ENCODE data around the gene DNAJC16.
"Not testable (repeated sequence)": the region's sequence is repeated elsewhere in the genome, so short reads cannot be mapped to it uniquely, and the experiment has no call there.

DNAJC16 gene

DNA sequence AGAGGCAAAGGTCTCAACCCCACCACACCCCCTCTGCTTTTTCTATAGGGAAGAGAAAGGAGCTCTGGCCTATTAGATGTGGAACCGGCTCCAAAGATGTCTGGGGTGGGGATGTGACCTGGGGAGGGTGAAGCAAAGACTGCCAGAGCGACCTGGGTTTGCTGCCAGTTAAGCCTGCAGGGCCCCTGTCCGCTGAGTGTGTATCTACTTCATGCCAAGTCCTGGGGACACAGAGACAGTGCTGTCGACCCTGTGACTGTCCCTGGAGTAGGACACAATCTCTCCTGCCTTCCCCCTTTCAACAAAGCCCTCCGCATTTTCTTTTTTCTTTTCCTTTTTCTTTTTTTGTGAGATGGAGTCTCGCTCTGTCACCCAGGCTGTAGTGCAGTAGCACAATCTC is 44.2 kb upstream of the DNAJC16 start:
- not testable (repeated sequence) for H3K36me3 ChIP-seq (replicated peaks in 1 of 2; ENCODE audit: control insufficient read depth in 2 of 2, insufficient read depth in 2 of 2, low read length in 2 of 2); H4K91ac ChIP-seq (ENCODE audit: low read depth, low read length, poor library complexity); H3K27ac ChIP-seq (replicated peaks; ENCODE audit: low read length); H4K8ac ChIP-seq (ENCODE audit: low read depth, low read length); H3K4me1 ChIP-seq (ENCODE audit: control insufficient read depth in 2 of 2, insufficient read depth in 1 of 2, low read depth in 1 of 2, low read length in 2 of 2); H2BK15ac ChIP-seq (ENCODE audit: low read length); H3K79me1 ChIP-seq (ENCODE audit: low read depth, low read length); H2BK120ac ChIP-seq (ENCODE audit: low read depth, low read length); H3K27me3 ChIP-seq (ENCODE audit: control insufficient read depth in 3 of 3, insufficient read depth in 3 of 3, low read depth in 1 of 3, low read length in 3 of 3); DNase-seq (ENCODE audit: low spot score); H3K9ac ChIP-seq (ENCODE audit: low read depth, low read length, poor library complexity); H3K9me3 ChIP-seq (replicated peaks in 1 of 2; ENCODE audit: control insufficient read depth in 2 of 2, insufficient read depth in 1 of 2, low read depth in 1 of 2, low read length in 2 of 2); H2AK5ac ChIP-seq (ENCODE audit: low read depth, low read length); H2BK5ac ChIP-seq (ENCODE audit: low read length); H3K4me3 ChIP-seq (ENCODE audit: low read length in 2 of 2); H3K23ac ChIP-seq (ENCODE audit: low read depth, low read length, poor library complexity); H2AFZ ChIP-seq (ENCODE audit: low read length); H3K4ac ChIP-seq (ENCODE audit: low read length); H3K18ac ChIP-seq (ENCODE audit: low read length); H3K14ac ChIP-seq (ENCODE audit: low read length); H3K4me2 ChIP-seq (ENCODE audit: insufficient read depth, low read length, poor library complexity, severe bottlenecking); H2BK12ac ChIP-seq (ENCODE audit: low read length)
- no CpG with 5 or more reads among the region's 6 CpGs for WGBS, 2 donors (ENCODE audit: extremely low coverage in 2 of 2, insufficient read length in 2 of 2, insufficient replicate concordance in 1 of 2)

DNA sequence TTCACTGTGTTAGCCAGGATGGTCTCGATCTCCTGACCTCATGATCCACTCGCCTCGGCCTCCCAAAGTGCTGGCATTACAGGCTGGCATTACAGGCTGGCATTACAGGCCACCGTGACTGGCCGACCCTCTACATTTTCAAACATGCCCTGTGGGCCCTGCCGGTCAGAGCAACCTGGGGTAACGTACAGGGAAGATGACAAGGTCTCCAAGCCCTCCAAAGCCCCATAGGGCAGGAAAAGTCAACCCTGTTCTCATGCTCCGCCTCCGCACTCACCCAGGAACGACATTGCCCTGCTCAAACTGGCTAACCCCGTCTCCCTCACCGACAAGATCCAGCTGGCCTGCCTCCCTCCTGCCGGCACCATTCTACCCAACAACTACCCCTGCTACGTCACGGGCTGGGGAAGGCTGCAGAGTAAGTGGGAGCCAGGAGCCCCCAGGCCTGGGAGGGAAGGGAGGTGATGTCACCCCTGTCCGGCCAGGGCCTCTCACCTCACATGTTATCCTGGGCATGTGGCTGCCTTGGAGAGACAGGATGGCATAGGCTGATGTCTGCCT is 43.6 kb upstream of the DNAJC16 start:
- not testable (repeated sequence) for H2BK5ac ChIP-seq (ENCODE audit: low read length); DNase-seq (ENCODE audit: low spot score); H3K27ac ChIP-seq (replicated peaks; ENCODE audit: low read length); H3K9me3 ChIP-seq (replicated peaks in 1 of 2; ENCODE audit: control insufficient read depth in 2 of 2, insufficient read depth in 1 of 2, low read depth in 1 of 2, low read length in 2 of 2); H3K14ac ChIP-seq (ENCODE audit: low read length); H3K9ac ChIP-seq (ENCODE audit: low read depth, low read length, poor library complexity); H2AFZ ChIP-seq (ENCODE audit: low read length); H3K4me2 ChIP-seq (ENCODE audit: insufficient read depth, low read length, poor library complexity, severe bottlenecking); H2AK5ac ChIP-seq (ENCODE audit: low read depth, low read length); H3K23ac ChIP-seq (ENCODE audit: low read depth, low read length, poor library complexity); H3K4me1 ChIP-seq (ENCODE audit: control insufficient read depth in 2 of 2, insufficient read depth in 1 of 2, low read depth in 1 of 2, low read length in 2 of 2); H2BK15ac ChIP-seq (ENCODE audit: low read length); H3K79me1 ChIP-seq (ENCODE audit: low read depth, low read length); H2BK120ac ChIP-seq (ENCODE audit: low read depth, low read length); H3K4me3 ChIP-seq (ENCODE audit: low read length in 2 of 2); H2BK12ac ChIP-seq (ENCODE audit: low read length); H3K27me3 ChIP-seq (ENCODE audit: control insufficient read depth in 3 of 3, insufficient read depth in 3 of 3, low read depth in 1 of 3, low read length in 3 of 3); H4K8ac ChIP-seq (ENCODE audit: low read depth, low read length); H3K18ac ChIP-seq (ENCODE audit: low read length); H4K91ac ChIP-seq (ENCODE audit: low read depth, low read length, poor library complexity); H3K4ac ChIP-seq (ENCODE audit: low read length); H3K36me3 ChIP-seq (replicated peaks in 1 of 2; ENCODE audit: control insufficient read depth in 2 of 2, insufficient read depth in 2 of 2, low read length in 2 of 2)
- WGBS, 2 donors (ENCODE audit: extremely low coverage in 2 of 2, insufficient read length in 2 of 2, insufficient replicate concordance in 1 of 2) = no CpG with 5 or more reads among the region's 16 CpGs

DNA sequence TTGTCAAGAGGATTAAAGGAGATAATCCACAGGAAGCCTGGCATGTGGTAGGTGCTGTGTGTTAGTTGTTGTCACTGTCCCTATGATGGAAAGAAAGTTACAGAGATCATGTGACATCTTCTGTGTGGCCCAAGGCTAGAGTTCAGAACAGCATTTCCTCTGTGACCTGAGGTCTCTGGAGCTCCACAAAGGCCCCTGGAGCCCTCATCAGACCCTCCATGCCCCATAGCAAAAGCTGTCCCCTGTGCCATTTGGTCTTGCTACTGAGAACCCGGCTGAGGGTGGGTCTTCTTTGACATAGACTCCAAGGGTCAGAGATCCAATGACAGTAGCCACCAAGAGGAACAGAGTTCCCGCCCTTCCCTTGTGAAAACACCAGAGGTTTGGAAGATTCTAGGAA is 42.7 kb upstream of the DNAJC16 start:
- H3K27me3 ChIP-seq (ENCODE audit: control insufficient read depth in 3 of 3, insufficient read depth in 3 of 3, low read depth in 1 of 3, low read length in 3 of 3) = no peaks in the 10 kb centered on the region
- no peak overlapping the region for H3K9ac ChIP-seq (ENCODE audit: low read depth, low read length, poor library complexity)
- no peak overlapping the region for H3K4me2 ChIP-seq (ENCODE audit: insufficient read depth, low read length, poor library complexity, severe bottlenecking)
- no peak overlapping the region for H3K4me3 ChIP-seq (ENCODE audit: low read length in 2 of 2)
- no peak overlapping the region for H2BK5ac ChIP-seq (ENCODE audit: low read length)
- no peak overlapping the region for H3K27ac ChIP-seq (replicated peaks; ENCODE audit: low read length)
- H2BK15ac ChIP-seq (ENCODE audit: low read length) = no peak overlapping the region
- H3K4me1 ChIP-seq (ENCODE audit: control insufficient read depth in 2 of 2, insufficient read depth in 1 of 2, low read depth in 1 of 2, low read length in 2 of 2) = no peaks in the 10 kb centered on the region
- no peak overlapping the region for H4K8ac ChIP-seq (ENCODE audit: low read depth, low read length)
- H3K14ac ChIP-seq (ENCODE audit: low read length) = no peak overlapping the region
- no peak overlapping the region for H4K91ac ChIP-seq (ENCODE audit: low read depth, low read length, poor library complexity)
- no peak overlapping the region for H2BK12ac ChIP-seq (ENCODE audit: low read length)
- WGBS, 2 donors (ENCODE audit: extremely low coverage in 2 of 2, insufficient read length in 2 of 2, insufficient replicate concordance in 1 of 2) = no CpG with 5 or more reads among the region's 2 CpGs
- no peak overlapping the region for H3K23ac ChIP-seq (ENCODE audit: low read depth, low read length, poor library complexity)
- no peak overlapping the region for H3K18ac ChIP-seq (ENCODE audit: low read length)
- H3K36me3 ChIP-seq (replicated peaks in 1 of 2; ENCODE audit: control insufficient read depth in 2 of 2, insufficient read depth in 2 of 2, low read length in 2 of 2) = no peaks in the 10 kb centered on the region
- no peak overlapping the region for H2AK5ac ChIP-seq (ENCODE audit: low read depth, low read length)
- no peak for DNase-seq (ENCODE audit: low spot score)
- no peaks in the 10 kb centered on the region for H3K79me1 ChIP-seq (ENCODE audit: low read depth, low read length)
- no peak overlapping the region for H2BK120ac ChIP-seq (ENCODE audit: low read depth, low read length)
- H3K9me3 ChIP-seq (replicated peaks in 1 of 2; ENCODE audit: control insufficient read depth in 2 of 2, insufficient read depth in 1 of 2, low read depth in 1 of 2, low read length in 2 of 2) = peaks cover 0 to 3% of the 10 kb centered on the region in 2 donors
- no peak overlapping the region for H3K4ac ChIP-seq (ENCODE audit: low read length)
- H2AFZ ChIP-seq (ENCODE audit: low read length) = no peak overlapping the region

DNA sequence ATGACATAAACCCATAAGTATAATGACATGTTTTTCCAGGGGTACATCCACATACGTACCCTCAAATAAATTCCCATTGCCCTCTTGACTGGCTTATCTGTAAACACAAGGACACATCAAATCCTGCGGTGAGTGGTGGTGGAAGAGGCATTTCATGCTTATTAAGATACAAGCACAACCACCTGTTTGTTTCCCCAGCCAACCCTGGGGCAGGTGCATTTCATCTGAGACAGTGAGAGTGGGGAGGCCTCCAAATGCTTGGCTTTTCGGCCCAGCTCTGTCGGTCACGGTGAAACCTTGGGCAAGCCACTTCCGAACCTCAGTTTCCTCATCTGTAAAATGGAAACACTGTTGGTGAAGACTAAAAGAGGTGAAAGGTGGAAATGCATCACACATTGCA is 42.2 kb upstream of the DNAJC16 start:
- not testable (repeated sequence) for DNase-seq (ENCODE audit: low spot score); H3K4me1 ChIP-seq (ENCODE audit: control insufficient read depth in 2 of 2, insufficient read depth in 1 of 2, low read depth in 1 of 2, low read length in 2 of 2); H3K4me2 ChIP-seq (ENCODE audit: insufficient read depth, low read length, poor library complexity, severe bottlenecking); H3K27me3 ChIP-seq (ENCODE audit: control insufficient read depth in 3 of 3, insufficient read depth in 3 of 3, low read depth in 1 of 3, low read length in 3 of 3); H3K79me1 ChIP-seq (ENCODE audit: low read depth, low read length); H3K9me3 ChIP-seq (replicated peaks in 1 of 2; ENCODE audit: control insufficient read depth in 2 of 2, insufficient read depth in 1 of 2, low read depth in 1 of 2, low read length in 2 of 2); H3K18ac ChIP-seq (ENCODE audit: low read length); H2BK5ac ChIP-seq (ENCODE audit: low read length); H3K36me3 ChIP-seq (replicated peaks in 1 of 2; ENCODE audit: control insufficient read depth in 2 of 2, insufficient read depth in 2 of 2, low read length in 2 of 2); H2BK12ac ChIP-seq (ENCODE audit: low read length); H2BK15ac ChIP-seq (ENCODE audit: low read length); H3K27ac ChIP-seq (replicated peaks; ENCODE audit: low read length); H4K8ac ChIP-seq (ENCODE audit: low read depth, low read length); H3K4ac ChIP-seq (ENCODE audit: low read length); H3K9ac ChIP-seq (ENCODE audit: low read depth, low read length, poor library complexity); H3K14ac ChIP-seq (ENCODE audit: low read length); H2AFZ ChIP-seq (ENCODE audit: low read length); H3K4me3 ChIP-seq (ENCODE audit: low read length in 2 of 2); H4K91ac ChIP-seq (ENCODE audit: low read depth, low read length, poor library complexity); H2BK120ac ChIP-seq (ENCODE audit: low read depth, low read length); H2AK5ac ChIP-seq (ENCODE audit: low read depth, low read length); H3K23ac ChIP-seq (ENCODE audit: low read depth, low read length, poor library complexity)
- WGBS, 2 donors (ENCODE audit: extremely low coverage in 2 of 2, insufficient read length in 2 of 2, insufficient replicate concordance in 1 of 2) = no CpG with 5 or more reads among the region's 6 CpGs

Measured in neuronal stem cell (in vitro differentiated cells).